Measurements from ENCODE around the gene GFRA4. TPM values are rescaled to one million over a fixed set of nuclear protein-coding genes. Genes with fewer than 3 reads are reported as not detected.

Gene GFRA4, protein sequence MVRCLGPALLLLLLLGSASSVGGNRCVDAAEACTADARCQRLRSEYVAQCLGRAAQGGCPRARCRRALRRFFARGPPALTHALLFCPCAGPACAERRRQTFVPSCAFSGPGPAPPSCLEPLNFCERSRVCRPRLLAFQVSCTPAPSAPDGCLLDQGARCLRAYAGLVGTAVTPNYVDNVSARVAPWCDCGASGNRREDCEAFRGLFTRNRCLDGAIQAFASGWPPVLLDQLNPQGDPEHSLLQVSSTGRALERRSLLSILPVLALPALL
- not detected in 2 replicates for polyA plus RNA-seq (2014; cell fraction: cytosol; rRNA removed)
- polyA plus RNA-seq (2014; cell fraction: nucleus; rRNA removed), result 0.33 TPM in 1 of 2 replicates, not detected in the other

DNA sequence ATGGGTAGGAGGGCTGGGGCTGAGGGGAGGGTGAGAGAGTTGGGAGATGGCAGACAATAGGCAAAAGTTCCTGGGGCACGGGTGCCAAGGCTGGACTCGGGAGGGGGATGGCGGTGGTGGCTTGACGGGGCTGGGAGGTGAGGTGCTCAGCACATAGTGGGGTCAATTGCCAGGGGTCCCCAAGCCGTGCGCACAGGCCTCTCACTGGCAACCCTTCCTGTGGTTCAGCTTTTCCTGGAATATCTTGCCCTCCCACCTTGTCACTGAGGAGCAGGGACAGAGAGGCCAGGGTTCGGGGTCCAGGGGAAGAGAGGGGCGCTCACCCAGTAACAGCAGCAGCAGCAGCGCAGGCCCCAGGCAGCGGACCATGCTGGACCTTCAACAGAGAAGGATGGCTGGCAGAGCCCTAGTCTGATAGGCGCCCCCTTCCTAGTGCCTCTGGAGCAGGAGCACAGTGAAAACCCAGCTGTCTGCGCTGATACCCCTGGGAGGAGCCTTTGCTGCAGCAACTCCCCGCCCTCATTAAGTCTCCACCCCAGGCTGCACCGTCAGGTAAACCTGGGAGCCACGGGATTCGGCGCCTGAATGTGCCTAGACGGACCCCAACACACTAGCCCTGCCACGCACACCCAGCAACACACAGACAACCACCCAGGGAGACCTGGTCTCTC, at the start of gene GFRA4:
Gene GFRA4, minus strand, starts transcription at position 369 of the 671 bp plus-strand sequence. Its CDS starts 0 bp downstream, at position 369.
- no peak for DNase-seq (ENCODE audit: low spot score)

DNA sequence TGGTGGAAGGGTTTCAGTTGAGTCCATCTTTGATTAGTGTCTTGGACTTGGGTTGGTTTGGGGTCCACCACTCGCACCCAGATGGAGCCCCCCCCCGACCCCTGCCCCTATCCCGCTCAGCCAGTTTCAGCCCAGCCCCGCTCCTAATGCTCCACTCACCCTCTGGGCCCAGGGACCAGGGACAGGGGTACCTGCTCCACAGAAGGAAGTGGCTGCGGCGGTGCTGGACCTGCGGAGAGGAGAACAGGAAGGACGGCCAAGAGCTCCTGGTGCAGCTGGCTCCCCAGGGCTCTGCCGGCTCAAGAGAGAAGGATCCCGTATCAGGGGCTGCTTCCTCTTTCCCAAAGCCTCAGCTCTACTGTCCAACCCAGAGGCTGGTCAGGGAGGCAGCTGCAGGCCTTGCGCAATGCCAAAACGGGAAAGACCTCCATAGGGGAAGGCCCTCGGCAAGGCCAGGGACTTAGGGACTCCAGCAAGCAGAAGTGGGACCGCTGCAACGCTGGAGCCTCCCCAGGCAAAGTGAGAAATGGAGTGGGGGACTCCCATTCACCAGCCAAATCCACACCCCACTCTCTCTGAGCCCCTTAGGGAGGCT, 49.2 kb upstream of the GFRA4 start, which contains the start of gene SIGLEC1:
Gene SIGLEC1, minus strand, starts transcription at position 322 of the 595 bp plus-strand sequence. CDS start 5,472 bp downstream, outside the sequence.
- DNase-seq (ENCODE audit: low spot score), result no peak

DNA sequence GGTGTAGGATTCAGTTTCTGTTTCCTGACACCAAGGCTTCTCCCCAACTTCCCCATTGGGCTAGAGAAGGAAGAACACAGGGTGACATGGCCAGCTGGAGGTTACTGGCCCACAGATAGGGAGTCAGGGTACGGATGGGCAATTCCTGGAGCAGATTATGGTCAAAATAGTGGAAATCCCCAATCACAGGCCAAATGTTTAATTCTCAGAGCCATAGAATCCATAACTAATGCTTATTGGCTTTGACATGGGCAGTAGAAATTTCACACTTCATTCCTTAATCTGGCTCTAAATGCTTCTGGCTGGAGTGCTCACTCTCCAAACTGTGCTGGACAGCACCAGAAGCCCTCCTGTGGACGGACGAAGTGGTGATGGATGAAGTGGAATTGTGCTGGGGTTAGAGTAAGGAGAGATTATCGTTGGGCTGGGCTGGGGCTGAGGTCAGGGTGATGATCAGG, 48.3 kb upstream of the GFRA4 start:
- DNase-seq (ENCODE audit: low spot score), result no peak

DNA sequence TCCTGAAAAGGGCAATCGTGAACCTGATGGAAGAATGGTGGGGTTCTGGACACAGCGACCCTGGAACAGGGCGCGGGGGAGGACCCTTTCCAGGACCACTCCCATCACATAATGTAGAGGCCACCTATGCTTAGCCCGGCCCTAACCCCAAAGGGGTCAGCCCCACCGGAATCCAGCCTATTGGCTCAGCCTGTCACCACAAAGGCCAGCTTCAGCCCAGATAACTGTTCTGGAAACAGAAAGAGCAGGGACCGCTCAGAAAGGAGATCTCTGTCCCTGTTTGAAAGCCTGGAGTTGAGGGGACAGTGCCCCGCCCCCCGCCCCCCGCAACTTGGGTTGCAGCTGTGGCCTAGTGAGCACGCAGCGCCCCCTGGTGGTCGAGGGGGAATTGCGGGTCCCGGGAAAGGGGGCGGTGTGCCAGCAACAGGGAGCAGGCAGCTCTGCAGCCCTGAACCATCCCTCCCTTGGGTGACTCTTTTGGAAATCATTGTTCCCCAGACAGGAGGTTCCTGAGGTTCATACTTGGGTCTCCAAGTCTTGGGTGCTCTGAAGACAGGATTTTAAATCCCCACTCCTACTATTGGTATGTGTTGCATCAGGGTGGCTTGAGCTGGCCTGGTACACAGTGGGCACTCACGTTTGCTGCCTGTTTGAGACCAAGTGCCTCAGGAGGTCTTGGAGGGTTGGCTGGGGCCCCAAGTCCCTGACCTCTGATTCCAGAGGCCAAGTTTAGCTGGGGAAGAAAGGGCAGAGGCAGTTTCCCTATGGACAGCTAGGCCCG, 47.7 kb upstream of the GFRA4 start:
- DNase-seq (ENCODE audit: low spot score), result peak; percentile 54

DNA sequence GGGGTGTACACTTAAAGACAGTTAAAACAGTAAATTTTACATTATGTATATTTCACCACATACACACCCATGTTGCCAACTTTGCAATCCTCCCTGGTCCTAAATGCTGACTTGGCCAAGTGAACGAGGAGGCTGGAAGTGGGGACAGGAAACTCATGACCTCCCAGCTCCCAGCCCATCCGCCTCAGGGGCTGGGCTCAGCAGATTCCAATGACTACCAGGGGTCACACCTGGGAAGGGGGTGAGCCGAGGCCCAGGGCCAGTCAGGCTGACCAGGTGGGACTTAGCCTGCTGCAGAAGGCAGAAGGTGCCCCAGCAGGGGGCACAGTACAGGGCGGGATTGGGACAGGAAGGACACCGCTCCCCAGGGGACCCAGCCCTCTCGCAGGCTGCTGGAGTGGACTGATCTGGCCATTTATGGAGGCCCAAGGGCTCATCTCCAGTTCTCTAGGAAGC, 46.8 kb upstream of the GFRA4 start:
- DNase-seq (ENCODE audit: low spot score), result no peak

DNA sequence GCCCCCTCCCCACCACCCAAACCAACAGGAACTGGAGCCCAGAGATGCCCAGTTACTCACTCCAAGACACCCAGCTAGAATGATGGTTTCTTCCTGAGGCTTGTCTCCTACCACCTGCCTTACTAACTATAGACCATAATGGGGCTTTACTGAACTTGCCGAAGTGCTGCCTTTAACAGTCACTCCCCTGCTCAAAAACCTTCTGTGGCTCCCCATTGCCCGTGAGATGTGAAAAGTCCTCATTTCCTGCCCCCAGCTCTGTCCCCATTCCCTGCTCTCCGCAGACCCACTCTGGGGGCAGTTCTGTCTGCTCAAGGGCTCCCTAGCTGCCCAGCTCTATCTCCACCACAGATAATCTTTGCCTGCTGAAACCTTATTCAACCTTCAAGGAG, 44.3 kb upstream of the GFRA4 start:
- DNase-seq (ENCODE audit: low spot score), result no peak

DNA sequence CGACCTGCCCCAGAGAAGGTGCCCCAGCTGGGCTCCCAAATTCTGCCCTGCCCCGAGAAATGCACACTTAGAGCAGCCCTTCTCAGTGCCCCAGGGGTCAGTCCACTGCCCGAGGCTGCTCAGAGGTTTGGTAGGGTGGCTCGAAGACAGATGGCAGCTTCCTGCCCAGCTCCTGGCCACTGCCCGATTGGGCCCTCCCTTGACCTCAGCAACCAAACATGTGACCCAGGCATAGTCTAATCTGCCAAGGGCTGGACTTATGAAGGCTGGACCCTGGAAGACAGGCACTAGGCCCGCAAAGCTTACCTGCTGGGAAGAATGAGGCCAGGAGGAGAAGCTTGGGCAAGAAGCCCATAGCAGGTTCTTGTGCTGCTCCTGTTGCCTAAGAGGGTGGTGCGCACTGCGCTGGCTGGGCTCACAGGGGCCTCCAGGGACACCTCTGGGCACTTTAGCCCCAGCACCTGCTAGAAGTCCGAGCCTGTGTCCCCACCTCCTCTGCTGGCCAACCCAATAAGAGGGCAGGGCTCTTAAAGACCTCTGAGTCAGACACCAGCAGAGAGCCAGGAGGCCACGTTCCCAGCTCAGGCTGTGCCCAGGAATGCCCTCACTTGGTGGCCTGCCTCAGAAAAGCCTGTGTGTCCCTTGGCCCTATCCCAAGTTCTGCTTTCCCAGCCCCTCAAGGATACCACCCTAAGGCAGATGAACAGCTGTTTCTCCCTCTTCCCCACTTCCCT, 43.7 kb upstream of the GFRA4 start:
- DNase-seq (ENCODE audit: low spot score), result no peak

DNA sequence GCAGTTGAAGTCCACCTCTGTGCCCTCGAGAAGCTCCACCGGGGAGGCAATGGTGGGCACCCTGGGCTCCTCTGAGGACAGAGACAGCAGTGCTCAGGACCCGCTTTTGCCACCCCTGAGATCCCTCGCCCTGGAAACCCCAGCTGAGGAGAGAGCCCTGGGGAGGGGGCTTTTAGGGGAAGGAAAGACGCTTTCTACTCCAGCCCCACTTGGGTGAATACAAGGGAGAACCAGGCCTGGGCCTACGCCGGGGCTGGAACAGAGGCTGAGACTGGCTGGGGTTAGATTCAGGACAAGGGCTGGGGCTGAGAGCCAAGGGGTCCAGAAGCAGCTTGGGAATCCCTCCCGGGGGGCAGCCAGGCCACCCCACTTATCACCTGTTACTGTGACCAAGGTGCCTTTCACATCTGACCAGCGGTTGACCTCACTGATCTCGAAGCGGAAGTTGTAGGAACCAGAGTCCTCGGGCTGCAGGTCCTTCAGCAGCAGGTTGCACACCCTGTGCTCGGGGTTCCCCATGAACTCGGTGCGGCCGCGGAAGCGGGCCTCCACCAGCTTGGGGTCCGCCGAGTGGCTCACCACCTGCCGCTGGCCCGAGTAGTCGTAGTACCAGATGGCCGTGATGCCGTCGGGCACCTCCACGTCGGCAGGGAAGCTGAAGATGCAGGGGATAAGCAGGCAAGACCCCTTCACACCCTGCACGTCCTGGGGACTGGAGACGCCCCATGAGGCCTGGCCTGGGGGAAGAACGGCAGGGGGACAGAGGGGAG, 43.0 kb upstream of the GFRA4 start:
- no peak for DNase-seq (ENCODE audit: low spot score)

DNA sequence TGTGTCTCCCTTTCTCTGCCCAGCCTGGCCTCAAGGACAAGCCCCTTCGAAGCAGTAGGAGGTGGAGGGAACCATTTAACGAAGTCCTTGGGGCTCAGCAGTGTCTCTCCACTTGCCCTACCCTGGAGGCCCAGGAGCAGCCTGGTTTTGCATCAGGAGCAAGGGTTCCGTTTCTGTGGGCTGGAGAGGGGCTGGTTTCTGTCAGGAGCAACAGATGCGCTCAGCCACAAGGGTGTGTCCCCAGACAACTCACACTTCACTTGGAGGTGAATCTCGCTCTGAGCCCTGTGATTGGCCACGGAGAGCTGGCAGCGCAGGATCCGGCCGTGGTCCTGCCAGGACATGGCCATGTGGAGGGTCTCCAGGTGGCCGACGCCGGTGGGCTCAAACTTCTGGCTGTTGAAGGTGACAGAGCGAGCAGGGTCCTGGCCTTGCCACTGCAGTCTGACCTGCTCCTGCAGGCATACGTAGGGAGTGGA, 42.3 kb upstream of the GFRA4 start:
- DNase-seq (ENCODE audit: low spot score), result no peak

DNA sequence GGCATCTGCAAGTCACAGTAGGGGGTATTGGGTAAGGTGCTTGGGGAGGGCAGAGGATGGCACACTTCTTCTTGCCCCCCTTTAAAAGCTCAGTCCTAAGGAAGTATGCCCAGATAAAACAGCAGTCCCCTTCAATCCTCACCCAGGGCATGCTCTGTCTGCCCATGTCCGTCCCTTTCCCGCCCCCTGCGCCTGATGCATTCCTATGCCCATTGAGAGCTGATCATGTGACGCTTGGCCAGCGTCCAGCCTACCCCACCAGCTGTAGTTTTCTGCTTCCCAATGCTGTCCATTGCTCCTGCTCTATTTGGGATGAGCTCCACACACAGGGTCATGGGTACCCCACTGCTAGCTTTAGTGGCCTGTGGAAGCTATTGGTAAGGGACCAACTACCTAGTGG, 40.9 kb upstream of the GFRA4 start:
- no peak for DNase-seq (ENCODE audit: low spot score)

DNA sequence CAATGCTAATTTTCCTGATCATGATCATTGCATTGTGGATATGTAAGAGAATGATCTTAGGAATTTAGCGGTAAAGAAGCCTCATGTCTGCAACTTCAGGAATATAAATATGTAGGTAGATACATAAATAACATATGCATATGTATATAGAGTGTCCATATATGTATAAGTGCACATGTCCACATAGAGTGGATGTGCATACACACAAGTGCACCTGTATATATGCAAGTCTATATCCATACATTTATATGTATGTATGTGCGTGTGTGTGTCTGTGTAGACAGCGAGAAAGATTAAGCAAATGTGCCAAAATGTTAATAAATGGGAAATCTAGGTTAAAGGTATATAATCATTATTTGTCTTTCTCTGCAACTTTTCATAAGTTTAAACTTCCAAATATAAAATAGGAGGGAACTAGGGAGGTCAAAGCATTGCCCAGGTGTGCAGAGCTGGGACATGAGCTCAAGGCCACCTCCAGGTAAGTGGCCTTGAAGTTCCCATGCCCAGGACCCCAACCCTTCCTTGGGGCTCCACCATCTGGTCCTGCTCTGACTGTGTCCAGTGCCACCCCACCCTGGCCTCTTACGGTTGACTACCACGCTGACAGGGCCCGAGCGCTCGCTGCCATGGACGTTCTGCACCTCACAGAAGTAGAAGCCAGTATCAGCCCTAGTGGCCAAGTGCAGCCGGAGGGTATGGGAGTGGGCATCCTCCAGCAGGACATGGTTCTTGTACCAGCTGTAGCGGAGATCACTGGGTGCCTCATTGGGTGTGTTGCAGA, 39.6 kb upstream of the GFRA4 start:
- DNase-seq (ENCODE audit: low spot score), result no peak

DNA sequence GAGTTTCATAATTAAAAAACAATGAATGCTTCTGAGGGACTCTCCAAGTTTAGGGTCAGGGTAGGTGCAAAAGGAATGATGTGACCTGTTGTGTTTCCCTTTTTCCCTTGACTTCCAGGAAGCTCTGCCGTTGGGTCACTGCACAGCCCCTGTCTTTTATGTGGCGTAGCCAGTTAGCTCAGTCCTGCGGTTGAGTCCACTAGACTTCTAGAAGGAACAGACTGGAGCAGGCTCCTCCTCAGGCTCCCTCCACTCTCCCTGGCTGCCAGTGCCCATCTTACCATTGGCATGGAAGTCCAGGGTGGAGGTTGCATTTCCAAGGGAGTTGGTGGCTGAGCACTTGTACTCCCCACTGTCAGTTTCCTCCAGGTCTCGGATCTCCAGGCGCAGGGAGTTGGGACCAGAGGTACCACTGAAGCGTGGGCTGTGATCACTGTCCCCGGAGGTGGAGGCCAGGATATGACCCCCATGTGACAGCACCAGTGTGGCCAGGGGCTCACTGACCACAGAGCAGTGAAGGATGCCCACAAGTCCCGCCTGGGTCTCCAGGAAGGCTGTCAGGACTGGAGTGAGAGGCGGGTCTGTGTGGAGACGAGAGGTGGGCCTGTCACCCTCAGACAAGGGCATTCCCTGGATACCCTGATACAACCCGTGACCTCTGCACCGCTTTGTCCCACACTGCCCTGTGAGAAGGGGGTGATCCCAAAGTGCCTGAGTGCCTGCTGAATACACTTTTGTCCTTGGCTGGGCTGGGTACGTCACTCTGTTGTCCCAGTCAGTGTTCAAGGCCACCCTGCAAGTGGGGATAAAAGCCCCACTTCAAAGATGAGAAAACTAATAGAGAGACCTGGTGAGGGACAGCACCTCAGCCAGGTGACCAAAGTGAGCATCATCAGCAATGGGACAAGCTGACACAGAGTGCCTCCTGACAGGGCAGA, 38.1 kb upstream of the GFRA4 start:
- DNase-seq (ENCODE audit: low spot score), result no peak

DNA sequence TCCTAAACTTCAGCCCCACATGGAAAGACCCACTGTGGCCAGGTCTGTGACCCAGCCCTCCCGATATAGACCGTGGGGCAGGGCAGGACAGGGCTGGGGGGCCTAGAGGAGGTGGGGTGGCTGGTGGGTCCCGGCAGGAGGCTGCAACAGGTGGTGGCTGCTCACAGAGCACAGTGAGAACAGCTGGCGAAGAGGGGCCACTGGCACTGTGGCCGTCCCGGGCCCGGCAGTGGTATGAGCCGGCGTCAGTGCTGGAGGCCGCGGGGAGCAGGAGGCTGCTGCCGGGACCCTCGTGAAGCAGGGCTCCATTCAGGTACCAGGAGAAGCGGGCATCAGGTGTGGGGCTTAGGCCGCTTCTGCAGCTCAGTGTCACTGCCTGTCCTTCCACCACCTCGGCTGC, 35.8 kb upstream of the GFRA4 start:
- no peak for DNase-seq (ENCODE audit: low spot score)

DNA sequence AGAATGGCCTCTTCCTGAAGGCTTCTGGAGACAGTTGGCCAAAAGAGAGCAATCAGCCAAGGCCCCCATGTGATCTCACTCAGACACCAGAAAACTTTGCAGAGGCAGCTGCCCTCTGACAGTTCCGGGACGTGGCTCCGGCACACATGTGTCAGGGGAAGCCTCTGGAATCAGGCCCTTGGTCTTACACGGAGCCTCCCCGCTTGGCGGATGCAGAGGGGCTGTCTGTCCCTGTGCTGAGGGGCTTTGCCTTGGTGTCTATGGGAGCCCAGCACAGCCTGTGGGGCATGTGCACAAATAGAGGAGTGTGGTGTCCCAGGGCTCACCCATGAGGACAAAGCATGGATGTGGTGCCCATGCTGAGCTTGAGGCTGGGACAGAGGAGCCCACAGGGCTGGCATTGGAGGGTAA, 35.4 kb upstream of the GFRA4 start:
- DNase-seq (ENCODE audit: low spot score), result no peak

DNA sequence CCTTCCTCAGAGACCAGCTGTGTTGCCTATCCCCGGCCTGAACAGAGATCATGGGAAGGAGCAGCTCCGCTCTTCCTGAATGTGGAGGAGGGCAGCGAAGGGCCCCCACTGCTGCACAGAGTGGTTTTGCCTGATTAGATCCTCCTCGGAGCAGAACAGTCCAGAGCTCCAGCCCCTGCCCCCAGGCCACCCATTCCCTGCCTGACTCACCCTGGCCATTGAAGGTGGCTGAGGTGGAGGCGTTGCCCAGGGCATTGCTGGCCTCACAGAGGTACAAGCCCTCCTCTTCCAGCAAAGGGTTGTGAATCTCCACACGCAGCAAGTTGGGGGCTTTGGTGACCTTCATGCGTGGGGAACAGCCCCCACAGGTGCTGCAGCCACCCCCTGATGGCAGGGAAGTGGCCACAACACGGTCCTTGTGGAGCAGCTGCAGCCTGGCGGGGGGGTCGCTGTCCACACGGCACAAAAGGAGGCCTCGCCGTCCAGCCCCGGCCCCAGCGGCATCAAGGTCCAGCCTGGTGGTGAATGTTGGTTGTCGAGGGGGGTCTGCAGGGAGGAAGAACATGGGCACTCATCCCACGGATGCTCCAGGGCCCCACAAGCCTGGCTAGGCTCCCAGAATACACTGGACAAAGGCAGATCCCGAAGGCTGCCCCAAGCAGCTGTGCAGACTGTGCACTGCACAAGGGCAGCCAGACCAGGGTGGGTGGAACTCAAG, 34.5 kb upstream of the GFRA4 start:
- DNase-seq (ENCODE audit: low spot score), result no peak

DNA sequence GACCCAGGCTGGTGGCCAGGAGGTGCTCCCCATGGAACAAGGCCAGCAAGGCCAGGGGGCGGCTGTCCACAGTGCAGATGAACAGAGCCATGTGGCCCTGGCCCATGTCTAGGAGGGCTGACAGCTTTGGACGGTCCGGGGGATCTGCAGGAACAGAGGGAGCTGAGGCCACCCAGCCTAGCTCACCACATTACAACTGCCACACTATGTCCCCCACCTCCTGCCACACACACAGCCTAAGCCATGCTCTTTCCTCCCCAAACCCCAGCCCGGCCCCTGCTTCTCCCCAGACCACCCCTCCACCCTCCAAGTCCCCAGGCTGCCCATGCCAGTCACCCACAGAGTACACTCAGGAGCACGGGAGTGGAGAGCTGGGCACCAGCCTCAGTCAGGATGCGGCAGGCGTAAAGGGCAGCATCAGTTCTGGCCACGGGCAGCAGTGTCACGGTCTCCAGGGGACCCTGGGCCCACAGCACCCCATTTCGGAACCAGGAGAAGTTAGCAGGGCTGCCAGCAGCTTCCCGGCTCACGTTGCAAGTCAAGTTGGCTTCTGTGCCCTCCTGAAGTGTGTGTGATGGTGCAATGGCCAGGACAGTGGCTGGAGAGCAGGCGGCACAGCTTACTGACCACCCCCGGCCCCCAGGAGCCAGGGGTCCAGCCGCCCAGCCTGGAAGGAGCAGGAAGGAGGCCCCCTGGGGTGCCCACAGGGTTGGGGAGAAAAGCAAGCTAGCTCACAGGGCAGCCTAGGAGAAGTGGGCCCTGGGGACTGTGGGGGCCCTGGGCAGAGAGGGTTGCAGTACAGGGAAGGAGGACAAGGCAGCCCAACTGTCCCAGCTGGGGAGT, 33.8 kb upstream of the GFRA4 start:
- DNase-seq (ENCODE audit: low spot score), result no peak

Measured in SK-N-DZ (cell line).